ENCODE data around the gene ITGAE. TPM values are rescaled to one million over a fixed set of nuclear protein-coding genes. Genes with fewer than 3 reads are reported as not detected.
A peak's percentile ranks its signal among the peaks of the same experiment; 100 is the strongest.

The ITGAE gene
- total RNA-seq, 1 experiment from 2014 or later, result 60.2 TPM

DNA sequence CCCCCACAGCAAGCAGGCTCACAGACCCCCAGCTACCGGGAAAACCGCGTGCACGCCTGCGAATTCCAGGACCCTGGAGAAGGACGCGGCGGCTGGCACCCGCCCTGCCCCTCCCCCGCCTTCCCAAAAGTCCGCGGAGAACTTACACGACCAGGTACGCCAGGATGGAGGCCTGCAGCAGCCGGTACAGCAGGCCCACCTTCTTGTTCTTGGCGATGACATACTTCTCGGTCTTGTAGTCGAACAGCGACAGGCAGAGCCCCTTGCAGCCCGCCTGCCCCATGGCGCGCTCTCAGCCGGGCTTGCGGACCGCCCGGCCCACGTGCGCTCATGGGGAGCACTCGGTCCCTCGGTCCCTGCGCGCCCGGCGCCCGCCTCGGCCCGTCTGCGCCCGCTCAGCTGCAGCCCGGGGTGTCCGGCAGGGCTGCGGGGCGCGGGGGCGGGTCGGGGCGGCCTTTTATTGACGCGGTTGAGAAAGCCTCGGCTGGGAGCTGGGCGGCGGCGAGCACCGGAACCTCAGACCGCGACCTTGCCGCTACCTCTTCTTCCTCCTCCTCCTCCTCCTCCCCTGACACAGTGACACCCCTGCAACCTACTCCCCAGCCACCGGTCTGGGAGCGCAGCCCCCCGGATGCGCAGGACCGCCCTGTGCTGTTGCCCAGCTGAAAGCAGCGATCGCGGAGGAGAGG is 105.1 kb downstream of the ITGAE start, which contains the start of gene P2RX5:
Gene P2RX5 (minus strand): TSS at position 433 of the 689 bp plus-strand sequence. CDS start 150 bp downstream, at position 283.
- TF ChIP-seq EZH2 (IDR thresholded peaks at IDR 0.05; ENCODE audit: borderline replicate concordance, low read depth, low read length, poor library complexity, severe bottlenecking), result peak; percentile 53
- TF ChIP-seq, protein P1, sequence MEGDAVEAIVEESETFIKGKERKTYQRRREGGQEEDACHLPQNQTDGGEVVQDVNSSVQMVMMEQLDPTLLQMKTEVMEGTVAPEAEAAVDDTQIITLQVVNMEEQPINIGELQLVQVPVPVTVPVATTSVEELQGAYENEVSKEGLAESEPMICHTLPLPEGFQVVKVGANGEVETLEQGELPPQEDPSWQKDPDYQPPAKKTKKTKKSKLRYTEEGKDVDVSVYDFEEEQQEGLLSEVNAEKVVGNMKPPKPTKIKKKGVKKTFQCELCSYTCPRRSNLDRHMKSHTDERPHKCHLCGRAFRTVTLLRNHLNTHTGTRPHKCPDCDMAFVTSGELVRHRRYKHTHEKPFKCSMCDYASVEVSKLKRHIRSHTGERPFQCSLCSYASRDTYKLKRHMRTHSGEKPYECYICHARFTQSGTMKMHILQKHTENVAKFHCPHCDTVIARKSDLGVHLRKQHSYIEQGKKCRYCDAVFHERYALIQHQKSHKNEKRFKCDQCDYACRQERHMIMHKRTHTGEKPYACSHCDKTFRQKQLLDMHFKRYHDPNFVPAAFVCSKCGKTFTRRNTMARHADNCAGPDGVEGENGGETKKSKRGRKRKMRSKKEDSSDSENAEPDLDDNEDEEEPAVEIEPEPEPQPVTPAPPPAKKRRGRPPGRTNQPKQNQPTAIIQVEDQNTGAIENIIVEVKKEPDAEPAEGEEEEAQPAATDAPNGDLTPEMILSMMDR (conservative IDR thresholded peaks at IDR 0.05; ENCODE audit: low read depth, low read length), result no peak
- no peak for DNase-seq (ENCODE audit: low spot score)
- H3K27ac ChIP-seq (ENCODE audit: low read depth, low read length, poor library complexity, severe bottlenecking), result no peak within 1 kb of the TSS
- ChIA-PET POLR2A (ENCODE audit: low non-redundant PET) (no interaction called here), CTCF (no interaction called here)
- intact Hi-C loops (cut with micrococcal nuclease; ENCODE audit: unreplicated experiment), result no loop called here
- H3K4me3 ChIP-seq (ENCODE audit: low read depth, low read length, poor library complexity, severe bottlenecking), result peak within 1 kb of the TSS; percentile 46
- no peaks in the 10 kb centered on the region for H3K36me3 ChIP-seq (ENCODE audit: insufficient read depth, low read length, poor library complexity, severe bottlenecking)
- no TSS peak for BruUV-seq (replicated peaks)
- peaks cover 7% of the 10 kb centered on the region for H3K4me1 ChIP-seq (ENCODE audit: insufficient read depth, low read length, poor library complexity, severe bottlenecking)
- H3K27me3 ChIP-seq (replicated peaks; ENCODE audit: insufficient read depth, low read depth, low read length, poor library complexity), result peaks cover 24% of the 10 kb centered on the region
- H3K9me3 ChIP-seq (ENCODE audit: low read depth, low read length, poor library complexity, severe bottlenecking), result no peaks in the 10 kb centered on the region

- peaks cover 24% of the 10 kb centered on the region for H3K27me3 ChIP-seq (replicated peaks; ENCODE audit: insufficient read depth, low read depth, low read length, poor library complexity)
- ChIA-PET CTCF (no interaction called here), POLR2A (ENCODE audit: low non-redundant PET) (no interaction called here)
- no peaks in the 10 kb centered on the region for H3K36me3 ChIP-seq (ENCODE audit: insufficient read depth, low read length, poor library complexity, severe bottlenecking)
- no peak for DNase-seq (ENCODE audit: low spot score)
- H3K27ac ChIP-seq (ENCODE audit: low read depth, low read length, poor library complexity, severe bottlenecking), result no peak overlapping the region
- peaks cover 7% of the 10 kb centered on the region for H3K4me1 ChIP-seq (ENCODE audit: insufficient read depth, low read length, poor library complexity, severe bottlenecking)
- peak overlapping the region; percentile 46 for H3K4me3 ChIP-seq (ENCODE audit: low read depth, low read length, poor library complexity, severe bottlenecking)
- TF ChIP-seq, protein P1 (conservative IDR thresholded peaks at IDR 0.05; ENCODE audit: low read depth, low read length), result no peak
- no peak for TF ChIP-seq EZH2 (IDR thresholded peaks at IDR 0.05; ENCODE audit: borderline replicate concordance, low read depth, low read length, poor library complexity, severe bottlenecking)
- H3K9me3 ChIP-seq (ENCODE audit: low read depth, low read length, poor library complexity, severe bottlenecking), result no peaks in the 10 kb centered on the region
- intact Hi-C loops (cut with micrococcal nuclease; ENCODE audit: unreplicated experiment), result no loop called here
- BruUV-seq (replicated peaks), result no TSS peak
Observed at GRCh38 chr17:3695129-3695722, 105.8 kb downstream of the ITGAE start.

- CTCF ChIA-PET, result no interaction called here
- POLR2A ChIA-PET (ENCODE audit: low non-redundant PET), result no interaction called here
Observed at GRCh38 chr17:3693829-3694231, 107.2 kb downstream of the ITGAE start.

More at GRCh38 chr17:3693829-3694231, 107.2 kb downstream of the ITGAE start:
- peaks cover 24% of the 10 kb centered on the region for H3K27me3 ChIP-seq (replicated peaks; ENCODE audit: insufficient read depth, low read depth, low read length, poor library complexity)
- TF ChIP-seq EZH2 (IDR thresholded peaks at IDR 0.05; ENCODE audit: borderline replicate concordance, low read depth, low read length, poor library complexity, severe bottlenecking), result no peak
- TF ChIP-seq, protein P1 (conservative IDR thresholded peaks at IDR 0.05; ENCODE audit: low read depth, low read length), result no peak
- DNase-seq (ENCODE audit: low spot score), result no peak
- no peak overlapping the region for H3K4me3 ChIP-seq (ENCODE audit: low read depth, low read length, poor library complexity, severe bottlenecking)
- intact Hi-C loops (cut with micrococcal nuclease; ENCODE audit: unreplicated experiment), result no loop called here
- H3K36me3 ChIP-seq (ENCODE audit: insufficient read depth, low read length, poor library complexity, severe bottlenecking), result no peaks in the 10 kb centered on the region
- BruUV-seq (replicated peaks), result no TSS peak
- no peak overlapping the region for H3K27ac ChIP-seq (ENCODE audit: low read depth, low read length, poor library complexity, severe bottlenecking)
- no peaks in the 10 kb centered on the region for H3K9me3 ChIP-seq (ENCODE audit: low read depth, low read length, poor library complexity, severe bottlenecking)
- peaks cover 7% of the 10 kb centered on the region for H3K4me1 ChIP-seq (ENCODE audit: insufficient read depth, low read length, poor library complexity, severe bottlenecking)

Measured in A673 (cell line).